ENCODE measurements around the gene AP1AR. TPM values are rescaled to one million over a fixed set of nuclear protein-coding genes. Genes with fewer than 3 reads are reported as not detected.
"Not testable (repeated sequence)": the region's sequence is repeated elsewhere in the genome, so short reads cannot be mapped to it uniquely, and the experiment has no call there.

Gene AP1AR
- total and polyA plus RNA-seq, 2 donors: 21.9 to 29.1 TPM

DNA sequence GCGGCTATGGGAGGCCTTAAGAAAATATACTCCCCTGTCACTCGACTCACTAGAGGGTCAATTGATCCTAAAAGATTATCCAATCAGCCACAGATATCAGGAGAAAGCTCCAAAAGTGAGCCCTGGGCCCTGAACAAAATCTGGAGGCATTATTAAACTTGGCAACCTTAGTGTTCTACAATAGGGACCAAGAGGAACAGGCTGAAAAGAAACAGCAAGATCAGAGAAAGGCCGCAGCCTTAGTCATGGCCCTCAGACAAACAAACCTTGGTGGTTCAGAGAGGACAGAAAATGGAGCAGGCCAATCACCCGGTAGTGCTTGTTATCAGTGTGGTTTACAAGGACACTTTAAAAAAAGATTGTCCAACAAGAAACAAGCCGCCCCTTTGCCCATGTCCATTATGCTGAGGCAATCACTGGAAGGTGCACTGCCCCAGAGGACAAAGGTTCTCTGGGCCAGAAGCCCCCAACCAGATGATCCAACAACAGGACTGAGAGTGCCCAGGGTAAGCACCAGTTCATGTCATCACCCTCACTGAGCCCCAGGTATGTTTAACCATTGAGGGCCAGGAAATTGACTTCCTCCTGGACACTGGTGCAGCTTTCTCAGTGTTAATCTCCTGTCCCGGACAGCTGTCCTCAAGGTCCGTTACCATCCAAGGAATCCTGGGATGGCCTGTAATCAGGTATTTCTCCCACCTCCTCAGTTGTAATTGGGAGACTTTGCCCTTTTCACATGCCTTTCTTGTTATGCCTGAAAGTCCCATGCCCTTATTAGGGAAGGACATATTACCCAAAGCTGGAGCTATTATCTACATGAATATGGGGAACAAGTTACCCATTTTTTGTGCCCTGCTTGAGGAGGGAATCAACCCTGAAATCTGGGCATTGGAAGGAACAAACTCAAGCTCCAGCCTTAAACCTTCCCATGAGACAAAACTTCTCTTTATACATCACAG is 23.2 kb upstream of the AP1AR start:
- WGBS: 89% methylated on average over 7 of the region's 7 CpGs
- not testable (repeated sequence) for H3K4me3 ChIP-seq (ENCODE audit: low read depth, low read length); H3K36me3 ChIP-seq (ENCODE audit: insufficient read depth); H3K27ac ChIP-seq (ENCODE audit: low read depth); DNase-seq (ENCODE audit: extremely low spot score); H3K4me1 ChIP-seq (ENCODE audit: insufficient read depth)

DNA sequence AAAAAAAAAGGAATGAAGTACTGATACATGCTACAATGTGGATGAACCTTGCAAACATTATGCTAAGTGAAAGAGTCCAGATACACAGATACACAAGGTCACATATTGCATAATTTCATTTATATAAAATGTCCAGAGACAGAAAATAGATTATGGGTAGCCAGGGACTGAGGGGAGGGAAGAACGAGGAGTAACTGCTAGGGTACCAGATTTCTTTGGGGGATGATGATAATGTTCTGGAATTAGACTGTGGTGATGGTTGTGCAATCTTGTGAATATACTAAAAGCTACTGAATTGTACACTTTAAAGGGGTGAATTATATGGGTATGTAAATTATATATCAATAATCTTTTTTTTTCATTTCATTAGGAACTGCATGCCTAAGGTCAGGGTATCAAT is 20.8 kb upstream of the AP1AR start:
- H3K36me3 ChIP-seq (ENCODE audit: insufficient read depth): no peaks in the 10 kb centered on the region
- no peak overlapping the region for H3K4me3 ChIP-seq (ENCODE audit: low read depth, low read length)
- no peak overlapping the region for H3K27ac ChIP-seq (ENCODE audit: low read depth)
- no peaks in the 10 kb centered on the region for H3K4me1 ChIP-seq (ENCODE audit: insufficient read depth)
- WGBS: 76% methylated on average over 1 of the region's 1 CpG
- no peak for DNase-seq (ENCODE audit: extremely low spot score)

DNA sequence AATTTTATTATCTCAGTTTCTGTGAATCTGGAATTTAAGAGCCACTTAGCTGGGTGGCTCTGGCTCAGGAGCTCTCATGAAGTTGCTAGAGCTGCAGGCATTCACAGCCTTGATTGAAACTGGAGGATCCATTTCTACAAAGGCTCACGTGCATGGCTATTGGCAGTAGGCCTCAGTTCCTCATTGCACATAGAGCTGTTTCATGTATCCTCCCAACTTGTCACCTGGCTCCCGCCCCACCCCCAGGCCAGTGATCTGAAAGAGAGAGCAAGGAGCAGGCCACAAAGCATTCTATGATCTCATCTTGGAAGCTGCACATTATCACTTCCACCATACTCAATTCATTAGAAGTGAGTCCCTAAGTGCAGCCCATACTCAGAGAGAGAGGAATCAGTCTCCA is 18.5 kb upstream of the AP1AR start:
- H3K27ac ChIP-seq (ENCODE audit: low read depth): no peak overlapping the region
- 79% methylated on average over 2 of the region's 2 CpGs for WGBS
- no peaks in the 10 kb centered on the region for H3K4me1 ChIP-seq (ENCODE audit: insufficient read depth)
- H3K36me3 ChIP-seq (ENCODE audit: insufficient read depth): no peaks in the 10 kb centered on the region
- H3K4me3 ChIP-seq (ENCODE audit: low read depth, low read length): no peak overlapping the region
- no peak for DNase-seq (ENCODE audit: extremely low spot score)

DNA sequence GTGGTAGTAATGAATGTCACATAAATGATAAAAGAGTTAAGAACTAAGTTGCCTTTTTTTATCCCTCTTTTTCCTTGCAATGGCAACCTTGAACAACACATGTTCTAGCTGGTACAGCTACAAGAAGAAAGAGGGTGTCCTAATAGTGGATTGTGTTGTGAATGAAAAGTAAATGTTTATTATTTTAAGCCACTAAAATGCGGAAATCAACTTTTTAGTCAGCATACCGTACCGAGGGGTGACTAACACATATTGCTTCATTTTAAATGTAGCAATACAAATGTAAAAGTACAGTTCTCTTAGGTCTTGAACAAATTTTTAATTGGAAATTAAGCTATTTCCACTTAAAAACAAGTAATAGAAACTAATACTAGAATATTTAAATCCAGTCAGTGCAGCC is 17.7 kb upstream of the AP1AR start:
- H3K36me3 ChIP-seq (ENCODE audit: insufficient read depth): no peaks in the 10 kb centered on the region
- H3K27ac ChIP-seq (ENCODE audit: low read depth): no peak overlapping the region
- no peak for DNase-seq (ENCODE audit: extremely low spot score)
- no peaks in the 10 kb centered on the region for H3K4me1 ChIP-seq (ENCODE audit: insufficient read depth)
- no peak overlapping the region for H3K4me3 ChIP-seq (ENCODE audit: low read depth, low read length)
- WGBS: 66% methylated on average over 3 of the region's 3 CpGs

DNA sequence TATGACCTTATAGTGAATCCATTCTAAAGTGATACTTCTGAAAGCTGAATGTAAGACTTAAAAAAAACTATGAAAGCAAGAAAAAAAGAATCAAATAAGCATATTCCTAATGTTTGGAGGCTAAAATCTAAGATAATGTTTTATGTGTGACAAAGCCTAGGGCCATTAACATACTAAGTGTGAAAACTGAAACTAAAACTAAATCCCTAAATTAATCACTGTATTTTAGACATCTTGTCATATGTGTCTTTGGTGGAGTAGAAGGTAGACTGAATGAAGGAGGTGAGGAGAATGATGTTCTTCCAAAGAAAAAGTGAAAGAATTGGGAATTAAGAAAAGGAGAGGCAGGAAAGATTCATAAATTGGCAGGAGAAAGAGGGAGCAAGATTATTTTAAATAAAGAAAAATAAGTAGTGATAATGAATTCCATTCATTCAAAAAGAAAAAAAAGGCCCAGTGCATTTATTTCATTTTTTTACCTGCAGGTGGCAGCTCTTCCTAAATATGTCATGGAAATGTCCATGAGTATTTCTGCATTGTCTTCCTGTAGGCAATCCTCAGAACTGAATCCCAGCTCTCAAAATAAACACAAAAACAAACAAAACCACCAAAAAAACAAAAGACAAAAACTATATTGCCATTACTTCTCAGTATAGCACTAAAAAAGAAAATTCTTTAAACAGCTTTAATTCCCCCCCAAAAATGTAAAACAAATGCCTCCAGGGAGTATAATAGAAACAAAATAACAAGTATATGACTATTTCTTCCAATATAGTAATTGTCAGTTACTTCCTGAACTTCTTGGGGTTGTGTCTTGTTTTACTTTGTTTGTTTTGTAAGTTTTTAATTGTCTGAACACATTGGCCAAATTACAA is 17.0 kb upstream of the AP1AR start:
- DNase-seq (ENCODE audit: extremely low spot score): no peak
- H3K27ac ChIP-seq (ENCODE audit: low read depth): no peak overlapping the region
- H3K36me3 ChIP-seq (ENCODE audit: insufficient read depth): no peaks in the 10 kb centered on the region
- no peak overlapping the region for H3K4me3 ChIP-seq (ENCODE audit: low read depth, low read length)
- H3K4me1 ChIP-seq (ENCODE audit: insufficient read depth): no peaks in the 10 kb centered on the region

DNA sequence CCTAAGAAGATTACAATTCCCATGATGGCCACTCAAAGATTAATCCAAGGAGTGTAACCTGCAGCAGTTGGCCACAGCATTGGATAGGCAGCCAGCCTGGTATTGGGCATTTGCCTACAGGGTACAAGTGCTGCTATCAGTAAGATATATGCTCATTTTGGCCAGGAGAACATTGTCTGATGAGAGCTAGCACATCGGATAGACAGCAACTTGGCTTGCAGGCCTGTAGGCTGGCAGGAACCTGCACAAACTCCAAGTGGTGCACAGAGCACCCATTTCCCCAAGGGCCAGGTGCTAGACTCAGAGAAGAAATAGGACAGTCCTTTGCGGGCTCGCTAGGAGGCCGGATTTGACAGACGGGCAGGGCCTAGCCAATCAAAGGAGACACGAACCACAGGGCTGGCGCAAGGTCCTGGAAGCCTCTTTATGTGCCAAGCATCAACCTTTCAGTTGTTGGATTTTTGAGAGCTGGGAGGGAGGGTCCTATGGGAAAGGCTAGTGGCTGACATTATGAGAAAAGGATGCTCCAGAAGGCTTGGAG is 11.7 kb upstream of the AP1AR start:
- Histone ChIP-seq H3K27ac (ENCODE audit: low read depth) (no peak overlapping the region), H3K36me3 (ENCODE audit: insufficient read depth) (no peaks in the 10 kb centered on the region), H3K4me3 (ENCODE audit: low read depth, low read length) (no peak overlapping the region), H3K4me1 (ENCODE audit: insufficient read depth) (no peaks in the 10 kb centered on the region)
- no peak for DNase-seq (ENCODE audit: extremely low spot score)
- 92% methylated on average over 7 of the region's 7 CpGs for WGBS

DNA sequence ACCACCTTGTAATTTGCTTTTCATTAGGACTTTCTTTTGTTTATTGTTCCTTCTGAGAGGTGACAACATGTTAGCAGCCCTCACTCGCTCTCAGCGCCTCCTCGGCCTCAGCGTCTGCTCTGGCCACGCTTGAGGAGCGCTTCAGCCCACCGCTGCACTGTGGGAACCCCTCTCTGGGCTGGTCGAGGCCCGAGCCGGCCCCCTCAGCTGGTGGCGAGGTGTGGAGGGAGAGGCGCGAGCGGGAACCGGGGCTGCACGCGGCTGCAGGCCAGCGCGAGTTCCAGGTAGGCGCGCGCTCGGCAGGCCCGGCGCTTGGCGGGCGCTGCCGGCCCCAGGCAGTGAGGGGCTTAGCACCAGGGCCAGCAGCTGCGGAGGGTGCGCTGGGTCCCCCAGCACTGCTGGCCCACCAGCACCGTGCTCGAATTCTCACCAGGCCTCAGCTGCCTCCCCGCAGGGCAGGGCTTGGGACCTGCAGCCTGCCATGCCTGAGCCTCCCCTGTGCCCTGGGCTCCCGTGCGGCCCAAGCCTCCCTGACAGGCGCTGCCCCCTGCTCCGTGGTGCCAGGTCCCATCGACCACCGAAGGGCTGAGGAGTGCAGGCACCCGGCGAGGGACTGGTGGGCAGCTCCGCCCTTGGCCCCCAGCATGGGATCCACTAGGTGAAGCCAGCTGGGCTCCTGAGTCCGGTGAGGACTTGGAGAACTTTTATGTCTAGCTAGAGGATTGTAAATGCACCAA is 9.2 kb upstream of the AP1AR start:
- H3K36me3 ChIP-seq (ENCODE audit: insufficient read depth): no peaks in the 10 kb centered on the region
- H3K4me1 ChIP-seq (ENCODE audit: insufficient read depth): no peaks in the 10 kb centered on the region
- no peak for DNase-seq (ENCODE audit: extremely low spot score)
- H3K4me3 ChIP-seq (ENCODE audit: low read depth, low read length): no peak overlapping the region
- H3K27ac ChIP-seq (ENCODE audit: low read depth): no peak overlapping the region
- WGBS: 97% methylated on average over 43 of the region's 43 CpGs

DNA sequence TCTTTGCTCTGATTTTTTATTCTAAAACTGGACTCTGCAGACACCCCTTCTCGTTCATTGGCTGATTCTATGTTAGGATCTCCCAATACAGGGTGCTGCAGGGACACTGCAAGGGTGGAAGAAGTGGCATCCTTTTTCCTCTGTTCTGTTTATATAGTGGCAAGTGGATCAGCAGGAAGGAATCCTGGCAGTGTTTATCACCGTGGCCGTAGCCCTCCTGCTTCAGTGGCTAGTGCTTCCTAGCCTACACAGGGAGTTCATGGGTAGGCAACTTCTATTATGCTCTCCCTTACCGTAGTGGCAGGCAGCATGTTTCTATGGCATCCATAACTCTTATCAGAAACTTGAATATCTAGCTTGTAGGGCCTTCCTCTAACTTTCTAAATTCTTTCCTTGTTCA is 6.4 kb upstream of the AP1AR start:
- Histone ChIP-seq H3K27ac (ENCODE audit: low read depth) (no peak overlapping the region), H3K4me1 (ENCODE audit: insufficient read depth) (no peaks in the 10 kb centered on the region), H3K4me3 (ENCODE audit: low read depth, low read length) (no peak overlapping the region), H3K36me3 (ENCODE audit: insufficient read depth) (no peaks in the 10 kb centered on the region)
- DNase-seq (ENCODE audit: extremely low spot score): no peak
- WGBS: 47% methylated on average over 4 of the region's 4 CpGs

DNA sequence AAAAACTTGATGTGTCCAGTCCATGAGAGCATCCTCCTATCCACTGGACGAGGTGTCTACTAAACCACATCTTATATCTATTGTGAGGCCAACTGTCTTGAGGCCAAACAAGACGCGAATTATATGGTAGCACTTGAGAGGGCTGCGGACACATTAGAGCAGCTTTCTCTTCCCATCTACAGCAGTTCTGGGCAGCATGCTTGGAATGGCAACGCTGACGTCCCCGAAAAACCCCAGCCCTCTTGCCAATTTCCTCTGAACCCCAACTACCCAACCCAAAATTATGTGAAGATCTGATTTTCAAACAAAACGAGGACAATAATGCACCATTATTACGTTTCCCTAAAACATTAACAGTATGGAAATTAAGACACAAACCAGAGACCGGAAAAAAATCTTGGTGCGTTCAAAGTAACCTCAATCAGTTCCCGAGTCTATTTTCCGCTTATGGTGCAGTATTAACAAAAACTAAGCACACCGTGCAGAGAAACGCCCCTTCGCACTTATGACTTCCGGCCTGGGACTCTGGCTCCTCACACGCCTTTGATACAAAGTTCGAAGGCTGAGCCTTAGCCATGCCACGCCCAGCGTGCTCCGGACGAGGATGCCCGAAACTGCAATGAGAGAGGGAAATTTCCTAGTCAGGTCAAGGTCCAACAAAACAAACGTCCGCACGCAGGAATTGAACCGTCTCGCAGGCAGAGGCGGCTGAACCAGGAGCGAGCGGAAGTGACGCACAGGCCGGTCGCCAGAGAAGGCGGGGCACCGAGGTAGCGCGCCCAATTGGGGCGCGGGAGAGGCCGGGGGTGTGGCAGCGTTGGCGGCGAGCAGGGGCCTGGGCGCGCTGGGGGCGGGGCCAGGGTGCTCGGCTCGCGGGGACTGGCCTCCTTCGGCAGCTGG is 458 bp upstream of the AP1AR start:
- peak; percentile 80 for DNase-seq (ENCODE audit: extremely low spot score)
- no peaks in the 10 kb centered on the region for H3K4me1 ChIP-seq (ENCODE audit: insufficient read depth)
- H3K4me3 ChIP-seq (ENCODE audit: low read depth, low read length): peak overlapping the region; percentile 75
- under 1% methylated on average over 52 of the region's 52 CpGs for WGBS
- H3K27ac ChIP-seq (ENCODE audit: low read depth): peak overlapping the region; percentile 93
- H3K36me3 ChIP-seq (ENCODE audit: insufficient read depth): no peaks in the 10 kb centered on the region

DNA sequence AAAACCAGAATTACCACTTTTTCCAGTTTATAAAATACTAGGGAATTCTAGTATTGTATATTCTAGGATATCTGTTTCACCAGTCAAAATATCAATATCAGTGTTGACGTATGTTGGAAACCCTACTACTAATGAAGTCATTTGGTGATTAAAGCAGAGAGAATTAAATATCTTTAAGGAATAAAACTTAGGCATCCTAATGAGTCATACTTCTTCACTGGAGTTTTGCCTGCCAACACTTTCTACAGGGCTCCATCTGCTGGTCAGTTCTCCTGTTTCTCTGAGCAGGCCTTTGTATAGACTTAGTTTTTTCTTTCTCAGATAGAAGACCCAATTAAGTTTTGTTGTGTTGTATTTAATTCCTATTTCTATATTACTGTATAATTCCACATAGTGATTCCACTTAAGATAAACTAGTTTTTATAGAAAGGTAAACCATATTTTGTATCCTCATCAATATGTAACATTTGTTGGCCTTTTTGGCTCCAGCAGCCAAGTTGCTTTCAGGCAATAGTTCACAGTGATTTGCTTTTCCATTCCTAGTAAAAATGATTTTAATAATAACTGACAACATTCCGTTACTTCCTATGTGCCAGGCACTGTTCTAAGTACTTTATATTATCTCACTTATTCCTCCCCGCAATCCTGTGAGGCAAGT is 3.5 kb downstream of the AP1AR start:
- 53% methylated on average over 3 of the region's 3 CpGs for WGBS

DNA sequence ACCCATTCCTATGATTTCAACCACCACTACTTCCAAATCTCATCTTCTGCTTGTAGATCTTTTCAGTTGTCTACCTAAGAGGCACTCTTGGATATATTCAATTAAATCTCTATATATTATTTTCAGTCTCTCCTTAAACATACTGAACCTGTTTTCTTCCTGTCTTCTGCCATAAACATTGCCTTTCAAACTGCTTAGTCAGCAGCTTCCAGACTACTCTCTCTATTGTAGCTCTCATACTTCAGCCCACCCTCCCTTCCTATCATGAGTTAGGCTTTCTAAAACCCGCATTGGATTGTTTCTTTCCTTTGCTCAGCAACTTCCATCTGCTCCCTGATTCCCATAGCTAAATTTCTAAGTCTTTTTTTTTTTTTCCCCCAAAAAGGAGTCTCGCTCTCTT is 4.5 kb downstream of the AP1AR start:
- H3K27ac ChIP-seq (ENCODE audit: low read depth): no peak overlapping the region
- DNase-seq (ENCODE audit: extremely low spot score): no peak
- no peaks in the 10 kb centered on the region for H3K4me1 ChIP-seq (ENCODE audit: insufficient read depth)
- WGBS: 89% methylated on average over 2 of the region's 2 CpGs
- H3K4me3 ChIP-seq (ENCODE audit: low read depth, low read length): no peak overlapping the region
- no peaks in the 10 kb centered on the region for H3K36me3 ChIP-seq (ENCODE audit: insufficient read depth)

More for the DNA sequence above, 3.5 kb downstream of the AP1AR start:
- peak; percentile 54 for DNase-seq (ENCODE audit: extremely low spot score)
- Histone ChIP-seq H3K4me1 (ENCODE audit: insufficient read depth) (no peaks in the 10 kb centered on the region), H3K36me3 (ENCODE audit: insufficient read depth) (no peaks in the 10 kb centered on the region), H3K27ac (ENCODE audit: low read depth) (no peak overlapping the region), H3K4me3 (ENCODE audit: low read depth, low read length) (no peak overlapping the region)

DNA sequence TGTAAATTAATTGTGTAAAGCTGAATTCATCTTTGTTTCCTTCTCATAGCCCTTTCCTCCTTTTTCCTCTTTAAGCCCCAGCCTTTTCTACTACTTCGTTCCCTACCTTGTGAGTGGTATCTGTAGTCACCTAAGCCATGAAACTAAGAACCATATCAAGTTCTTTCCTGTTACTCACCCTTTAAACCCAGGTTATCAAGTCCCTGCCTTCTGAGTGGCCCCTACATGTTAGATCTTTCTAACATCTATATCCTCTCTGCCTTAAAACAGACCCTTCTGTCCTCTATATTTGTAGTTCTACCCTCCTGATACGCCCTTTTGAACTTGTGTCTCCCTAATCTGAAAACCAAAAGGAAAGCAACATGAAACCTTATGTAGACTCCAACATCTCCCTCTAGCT is 7.2 kb downstream of the AP1AR start:
- Histone ChIP-seq H3K27ac (ENCODE audit: low read depth) (no peak overlapping the region), H3K4me1 (ENCODE audit: insufficient read depth) (no peaks in the 10 kb centered on the region), H3K36me3 (ENCODE audit: insufficient read depth) (no peaks in the 10 kb centered on the region), H3K4me3 (ENCODE audit: low read depth, low read length) (no peak overlapping the region)
- WGBS: 97% methylated on average over 2 of the region's 2 CpGs
- DNase-seq (ENCODE audit: extremely low spot score): no peak
